ACHN (cell line): Measurements from ENCODE around the gene PABPN1L.

ENCODE experiments used
- DNase-seq: peaks from one replicate; pipeline ENCODE4 v3.0.0-alpha.2; 2015
- in situ Hi-C: cut with HindIII; loops from 2 replicates; pipeline ENCODE4 v1.10.0; 2017; ENCODE audit warnings: low sequenced_read_pairs, low pct_ligation_motif_present, low pct_unique_long_range_greater_than_20kb

The PABPN1L gene

GRCh38 chr16:88886845-88887521 lies 20.5 kb upstream of the PABPN1L start:
- no peak for DNase-seq

GRCh38 chr16:88886420-88886844 lies 20.0 kb upstream of the PABPN1L start:
- in situ Hi-C loops = no loop called here
- DNase-seq = no peak

More at GRCh38 chr16:88886845-88887521, 20.5 kb upstream of the PABPN1L start:
- in situ Hi-C loops = no loop called here

GRCh38 chr16:88885693-88886280 lies 19.3 kb upstream of the PABPN1L start:
- no peak for DNase-seq
- in situ Hi-C loops = no loop called here

GRCh38 chr16:88884569-88885271 lies 18.3 kb upstream of the PABPN1L start:
- DNase-seq = no peak
- in situ Hi-C loops = no loop called here

- no peak for DNase-seq
- in situ Hi-C loops = no loop called here
Observed at GRCh38 chr16:88883946-88884345, 17.5 kb upstream of the PABPN1L start.

GRCh38 chr16:88883117-88883895 lies 16.8 kb upstream of the PABPN1L start:
- in situ Hi-C loops = no loop called here
- no peak for DNase-seq

GRCh38 chr16:88882358-88883030 lies 16.0 kb upstream of the PABPN1L start:
- DNase-seq = no peak
- in situ Hi-C loops = no loop called here

GRCh38 chr16:88881675-88882357 lies 15.4 kb upstream of the PABPN1L start:
- in situ Hi-C loops = no loop called here
- no peak for DNase-seq

GRCh38 chr16:88881007-88881615 lies 14.7 kb upstream of the PABPN1L start:
- no peak for DNase-seq
- in situ Hi-C loops = no loop called here

- in situ Hi-C loops = no loop called here
- DNase-seq = no peak
Observed at GRCh38 chr16:88880226-88881006, 14.0 kb upstream of the PABPN1L start.

GRCh38 chr16:88879788-88880055 lies 13.3 kb upstream of the PABPN1L start:
- no peak for DNase-seq
- in situ Hi-C loops = no loop called here

GRCh38 chr16:88878967-88879787 lies 12.7 kb upstream of the PABPN1L start:
- DNase-seq = no peak
- in situ Hi-C loops = no loop called here

- in situ Hi-C loops = no loop called here
- DNase-seq = no peak
Observed at GRCh38 chr16:88878356-88878755, 11.9 kb upstream of the PABPN1L start.

- no peak for DNase-seq
- in situ Hi-C loops = no loop called here
Observed at GRCh38 chr16:88877564-88878289, 11.3 kb upstream of the PABPN1L start.

- no peak for DNase-seq
- in situ Hi-C loops = no loop called here
Observed at GRCh38 chr16:88876942-88877526, 10.6 kb upstream of the PABPN1L start.
